DND-41 (cell line): ENCODE measurements around the gene SLC35F3.
"Not testable (repeated sequence)": the region's sequence is repeated elsewhere in the genome, so short reads cannot be mapped to it uniquely, and the experiment has no call there.

Source experiments
- ATAC-seq: fragments of 200-7000 bp; cut with Tn5 transposase; 3 replicates; pipeline ENCODE4 v1.9.1; 2021; ENCODE audit warnings: low read depth; ENCODE audit not compliant: insufficient read depth
- DNase-seq: peaks from one replicate; pipeline ENCODE4 v3.0.0-alpha.2; 2020
- H2AFZ ChIP-seq: 2 replicates; pipeline ENCODE4 v1.6.0; 2012; ENCODE audit warnings: low read depth, low read length
- H3K27ac ChIP-seq: 2 replicates; pipeline ENCODE4 v1.5.1; 2012; ENCODE audit warnings: low read length, inconsistent platforms
- H3K27me3 ChIP-seq: fragments of 200-600 bp; sonication (generic); 2 replicates; pipeline ENCODE4 v1.6.0; 2012; ENCODE audit warnings: low read length, mild to moderate bottlenecking, inconsistent platforms; ENCODE audit not compliant: insufficient read depth, poor library complexity
- H3K36me3 ChIP-seq: 2 replicates; pipeline ENCODE4 v1.5.1; 2012; ENCODE audit warnings: low read length, inconsistent platforms; ENCODE audit not compliant: insufficient read depth
- H3K4me1 ChIP-seq: 2 replicates; pipeline ENCODE4 v1.5.1; 2012; ENCODE audit warnings: mild to moderate bottlenecking, low read length; ENCODE audit not compliant: insufficient read depth
- H3K4me2 ChIP-seq: 2 replicates; pipeline ENCODE4 v1.6.0; 2012; ENCODE audit warnings: mild to moderate bottlenecking, moderate library complexity, low read length, inconsistent platforms; ENCODE audit not compliant: insufficient read depth
- H3K4me3 ChIP-seq, 2 experiments: fragments of 200-600 bp in 1 of 2; shearing (Covaris generic) in 1 of 2; 2 replicates each; pipeline ENCODE4 v1.5.1; 2012 to 2016; ENCODE audit warnings: inconsistent platforms in 2 of 2, low read length in 2 of 2, mild to moderate bottlenecking in 2 of 2, low read depth in 1 of 2, moderate library complexity in 1 of 2
- H3K79me2 ChIP-seq: 2 replicates; pipeline ENCODE4 v1.6.0; 2012; ENCODE audit warnings: low read length, inconsistent platforms; ENCODE audit not compliant: insufficient read depth
- H3K9ac ChIP-seq: 2 replicates; pipeline ENCODE4 v1.6.0; 2012; ENCODE audit warnings: low read depth, mild to moderate bottlenecking, inconsistent platforms, low read length, moderate library complexity
- H3K9me3 ChIP-seq: 2 replicates; pipeline ENCODE4 v1.5.1; 2012; ENCODE audit warnings: low read length, moderate library complexity, mild to moderate bottlenecking, inconsistent platforms; ENCODE audit not compliant: insufficient read depth, severe bottlenecking
- H4K20me1 ChIP-seq: 2 replicates; pipeline ENCODE4 v1.6.0; 2012; ENCODE audit warnings: low read length; ENCODE audit not compliant: insufficient read depth
- EZH2 ChIP-seq: IDR thresholded peaks from 3 replicates; pipeline ENCODE4 v1.6.1; 2012; ENCODE audit warnings: borderline replicate concordance, low read depth, mild to moderate bottlenecking, moderate library complexity, low read length, inconsistent platforms; ENCODE audit not compliant: severe bottlenecking
- TF ChIP-seq, protein P1 (sequence below): IDR thresholded peaks from 2 replicates; pipeline ENCODE4 v1.5.1; 2012; ENCODE audit warnings: borderline replicate concordance, low read length, moderate library complexity, mild to moderate bottlenecking; ENCODE audit not compliant: poor library complexity, severe bottlenecking; ENCODE audit errors: extremely low read depth

The SLC35F3 gene

DNA sequence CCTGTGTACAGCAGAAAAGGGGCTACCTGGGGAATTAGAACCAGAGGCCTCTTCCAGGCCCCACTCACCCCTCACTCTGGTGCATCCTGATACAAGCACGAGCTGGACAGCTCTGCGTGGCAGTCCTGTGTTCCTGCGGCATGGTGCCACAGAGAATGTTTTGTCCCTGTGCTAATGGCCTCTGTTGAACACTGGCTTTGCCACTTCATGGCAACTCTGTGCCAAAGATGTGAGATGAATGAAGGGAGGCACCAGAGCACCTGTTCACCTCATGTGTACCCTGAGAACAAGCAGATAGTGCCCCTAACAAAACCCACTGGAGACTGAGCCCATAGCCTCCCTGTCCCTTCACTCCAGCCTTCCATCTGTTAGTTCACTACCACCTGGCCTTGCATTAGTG, 269.5 kb downstream of the SLC35F3 start:
- Histone ChIP-seq H3K4me2 (no peak overlapping the region), H3K4me1 (peaks cover 58% of the 10 kb centered on the region), H3K79me2 (no peaks in the 10 kb centered on the region), H3K36me3 (no peaks in the 10 kb centered on the region), H3K9ac (no peak overlapping the region), H2AFZ (peak overlapping the region; percentile 32; the same call in 1 of the 2 replicates), H3K27me3 (no peaks in the 10 kb centered on the region), H3K9me3 (peaks cover 14% of the 10 kb centered on the region), H3K27ac (peak overlapping the region; percentile 99), H4K20me1 (no peaks in the 10 kb centered on the region), H3K4me3 (no peak overlapping the region)
- no peak for TF ChIP-seq EZH2
- TF ChIP-seq, protein P1, sequence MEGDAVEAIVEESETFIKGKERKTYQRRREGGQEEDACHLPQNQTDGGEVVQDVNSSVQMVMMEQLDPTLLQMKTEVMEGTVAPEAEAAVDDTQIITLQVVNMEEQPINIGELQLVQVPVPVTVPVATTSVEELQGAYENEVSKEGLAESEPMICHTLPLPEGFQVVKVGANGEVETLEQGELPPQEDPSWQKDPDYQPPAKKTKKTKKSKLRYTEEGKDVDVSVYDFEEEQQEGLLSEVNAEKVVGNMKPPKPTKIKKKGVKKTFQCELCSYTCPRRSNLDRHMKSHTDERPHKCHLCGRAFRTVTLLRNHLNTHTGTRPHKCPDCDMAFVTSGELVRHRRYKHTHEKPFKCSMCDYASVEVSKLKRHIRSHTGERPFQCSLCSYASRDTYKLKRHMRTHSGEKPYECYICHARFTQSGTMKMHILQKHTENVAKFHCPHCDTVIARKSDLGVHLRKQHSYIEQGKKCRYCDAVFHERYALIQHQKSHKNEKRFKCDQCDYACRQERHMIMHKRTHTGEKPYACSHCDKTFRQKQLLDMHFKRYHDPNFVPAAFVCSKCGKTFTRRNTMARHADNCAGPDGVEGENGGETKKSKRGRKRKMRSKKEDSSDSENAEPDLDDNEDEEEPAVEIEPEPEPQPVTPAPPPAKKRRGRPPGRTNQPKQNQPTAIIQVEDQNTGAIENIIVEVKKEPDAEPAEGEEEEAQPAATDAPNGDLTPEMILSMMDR: no peak
- ATAC-seq (no peak), DNase-seq (no peak)

DNA sequence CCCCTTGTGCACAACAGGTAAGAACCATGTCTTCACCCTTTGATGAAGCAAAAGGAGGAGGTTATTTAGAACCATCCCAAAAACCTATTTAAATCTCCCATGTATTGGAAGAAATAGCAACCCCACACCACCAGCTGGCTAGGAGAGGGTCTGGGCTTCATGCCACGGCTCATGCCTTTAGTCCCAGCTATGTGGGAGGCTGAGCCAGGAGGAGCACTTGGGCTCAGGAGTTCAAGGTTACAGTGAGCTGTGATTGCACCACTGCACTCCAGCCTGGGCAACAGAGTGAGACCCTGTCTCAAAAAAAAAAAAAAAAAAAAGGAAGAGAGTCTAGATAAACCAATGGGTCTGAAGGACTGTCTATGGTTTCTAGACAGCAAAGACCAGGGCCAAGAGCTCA, 270.9 kb downstream of the SLC35F3 start:
- no peaks in the 10 kb centered on the region for H3K27me3 ChIP-seq
- ATAC-seq (no peak), DNase-seq (no peak)
- no peak for TF ChIP-seq EZH2
- TF ChIP-seq, protein P1: no peak
- peaks cover 14% of the 10 kb centered on the region for H3K9me3 ChIP-seq
- H2AFZ ChIP-seq: no peak overlapping the region
- H3K27ac ChIP-seq: peak overlapping the region; percentile 51; the same call in 1 of the 2 replicates
- no peak overlapping the region for H3K4me2 ChIP-seq
- H3K79me2 ChIP-seq: no peaks in the 10 kb centered on the region
- H3K36me3 ChIP-seq: no peaks in the 10 kb centered on the region
- no peaks in the 10 kb centered on the region for H4K20me1 ChIP-seq
- no peak overlapping the region for H3K4me3 ChIP-seq
- peaks cover 44% of the 10 kb centered on the region for H3K4me1 ChIP-seq
- H3K9ac ChIP-seq: no peak overlapping the region

DNA sequence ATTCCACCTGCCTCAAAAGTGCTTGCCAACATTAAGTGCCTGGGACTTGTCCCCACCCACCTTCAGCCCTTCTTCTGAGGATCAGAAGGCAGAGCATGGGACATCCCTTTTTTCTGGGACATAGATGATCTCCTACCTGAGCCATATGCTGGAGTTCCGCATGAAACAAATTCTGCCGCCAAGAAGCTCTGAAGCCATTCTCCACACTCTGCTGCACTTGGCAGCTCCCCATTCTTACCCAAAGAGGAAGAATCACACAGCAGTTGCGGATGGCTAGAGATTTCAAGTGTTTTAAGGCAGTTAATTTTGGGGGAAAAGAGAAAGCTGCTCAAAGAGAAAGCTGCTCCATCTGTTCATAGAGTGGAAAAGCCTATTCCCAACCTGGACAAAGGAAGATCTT, 271.5 kb downstream of the SLC35F3 start:
- Histone ChIP-seq H3K9me3 (peaks cover 14% of the 10 kb centered on the region), H3K79me2 (no peaks in the 10 kb centered on the region), H3K4me2 (no peak overlapping the region), H3K27me3 (no peaks in the 10 kb centered on the region), H3K27ac (peak overlapping the region; percentile 51), H3K4me3 (no peak overlapping the region), H3K36me3 (no peaks in the 10 kb centered on the region), H4K20me1 (no peaks in the 10 kb centered on the region), H3K9ac (no peak overlapping the region), H3K4me1 (peaks cover 38% of the 10 kb centered on the region), H2AFZ (peak overlapping the region; percentile 14; the same call in 1 of the 2 replicates)
- TF ChIP-seq, protein P1: no peak
- no peak for TF ChIP-seq EZH2
- no peak for ATAC-seq
- no peak for DNase-seq

DNA sequence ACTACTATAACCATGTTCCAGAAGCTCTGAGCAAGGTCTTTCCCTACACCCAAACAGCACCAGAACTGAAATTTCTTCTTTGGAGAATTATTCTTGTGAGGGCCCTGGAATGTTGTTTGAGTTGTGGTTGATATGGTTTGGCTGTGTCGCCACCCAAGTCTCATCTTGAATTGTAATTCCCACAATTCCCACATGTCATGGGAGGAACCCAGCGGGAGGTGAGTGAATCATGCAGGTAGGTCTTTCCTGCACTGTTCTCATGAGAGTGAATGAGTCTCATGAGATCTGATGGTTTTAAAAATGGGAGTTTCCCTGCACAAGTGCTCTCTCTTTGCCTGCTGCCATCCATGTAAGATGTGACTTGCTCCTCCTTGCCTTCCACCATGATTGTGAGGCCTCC, 272.4 kb downstream of the SLC35F3 start:
- not testable (repeated sequence) for ATAC-seq, H3K4me3 ChIP-seq, H3K27me3 ChIP-seq, H3K4me2 ChIP-seq, H3K79me2 ChIP-seq, DNase-seq, H3K36me3 ChIP-seq, H3K9ac ChIP-seq, H2AFZ ChIP-seq, H4K20me1 ChIP-seq
- peaks cover 14% of the 10 kb centered on the region for H3K9me3 ChIP-seq
- peak overlapping the region; percentile 51 for H3K27ac ChIP-seq
- H3K4me1 ChIP-seq: peaks cover 30% of the 10 kb centered on the region
